Measurements from ENCODE around the gene ZP2.

GRCh38 chr16:21205303-21205702 lies 6.1 kb downstream of the ZP2 start:
- TF ChIP-seq KLF10 (tag by site-specific recombination; IDR thresholded peaks at IDR 0.05) (no peak), CTCF (tag by site-specific recombination; IDR thresholded peaks at IDR 0.05) (no peak), GLI4 (tag by site-specific recombination; IDR thresholded peaks at IDR 0.05) (no peak), TRIM28 (IDR thresholded peaks at IDR 0.05; ENCODE audit: borderline replicate concordance, low read length) (no peak), ZBTB26 (tag by site-specific recombination; optimal IDR thresholded peaks at IDR 0.05) (no peak), ZNF138 (tag by site-specific recombination; IDR thresholded peaks at IDR 0.05; ENCODE audit: borderline replicate concordance) (no peak), ZNF132 (tag by site-specific recombination; IDR thresholded peaks at IDR 0.05; ENCODE audit: borderline replicate concordance) (no peak), YY1 (tag by site-specific recombination; IDR thresholded peaks at IDR 0.05) (no peak)
- TF ChIP-seq, protein P1, sequence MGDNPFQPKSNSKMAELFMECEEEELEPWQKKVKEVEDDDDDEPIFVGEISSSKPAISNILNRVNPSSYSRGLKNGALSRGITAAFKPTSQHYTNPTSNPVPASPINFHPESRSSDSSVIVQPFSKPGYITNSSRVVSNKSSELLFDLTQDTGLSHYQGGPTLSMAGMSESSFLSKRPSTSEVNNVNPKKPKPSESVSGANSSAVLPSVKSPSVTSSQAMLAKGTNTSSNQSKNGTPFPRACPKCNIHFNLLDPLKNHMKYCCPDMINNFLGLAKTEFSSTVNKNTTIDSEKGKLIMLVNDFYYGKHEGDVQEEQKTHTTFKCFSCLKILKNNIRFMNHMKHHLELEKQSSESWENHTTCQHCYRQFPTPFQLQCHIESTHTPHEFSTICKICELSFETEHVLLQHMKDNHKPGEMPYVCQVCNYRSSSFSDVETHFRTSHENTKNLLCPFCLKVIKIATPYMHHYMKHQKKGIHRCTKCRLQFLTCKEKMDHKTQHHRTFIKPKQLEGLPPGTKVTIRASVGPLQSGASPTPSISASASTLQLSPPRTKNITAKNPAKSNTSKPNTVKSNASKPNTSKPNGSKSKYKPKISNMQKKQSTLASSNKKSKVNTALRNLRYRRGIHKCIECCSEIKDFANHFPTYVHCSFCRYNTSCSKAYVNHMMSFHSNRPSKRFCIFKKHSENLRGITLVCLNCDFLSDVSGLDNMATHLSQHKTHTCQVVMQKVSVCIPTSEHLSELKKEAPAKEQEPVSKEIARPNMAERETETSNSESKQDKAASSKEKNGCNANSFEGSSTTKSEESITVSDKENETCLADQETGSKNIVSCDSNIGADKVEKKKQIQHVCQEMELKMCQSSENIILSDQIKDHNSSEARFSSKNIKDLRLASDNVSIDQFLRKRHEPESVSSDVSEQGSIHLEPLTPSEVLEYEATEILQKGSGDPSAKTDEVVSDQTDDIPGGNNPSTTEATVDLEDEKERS (tag by site-specific recombination; IDR thresholded peaks at IDR 0.05), result no peak

All from HEK293 (cell line).